Nephron (organoid): ENCODE data around the gene CTH.

ENCODE experiments used
- H3K27ac Mint-ChIP-seq, 3 experiments: 2 replicates each; pipeline ENCODE4 v1.8.0; 2020; ENCODE audit warnings: mixed read lengths in 3 of 3, mild to moderate bottlenecking in 2 of 3, moderate library complexity in 1 of 3
- H3K27me3 Mint-ChIP-seq: 2 replicates; pipeline ENCODE4 v1.8.0; 2021; ENCODE audit warnings: low read depth, mild to moderate bottlenecking, moderate library complexity, mixed read lengths
- H3K36me3 Mint-ChIP-seq: 2 replicates; pipeline ENCODE4 v1.8.0; 2020; ENCODE audit warnings: low read depth, mixed read lengths
- H3K4me1 Mint-ChIP-seq: 2 replicates; pipeline ENCODE4 v1.8.0; 2020; ENCODE audit warnings: mixed read lengths
- H3K4me3 Mint-ChIP-seq, 3 experiments: 2 replicates each; pipeline ENCODE4 v1.8.0; 2020; ENCODE audit warnings: mild to moderate bottlenecking in 3 of 3, mixed read lengths in 3 of 3, moderate library complexity in 2 of 3
- H3K9me3 Mint-ChIP-seq: 2 replicates; pipeline ENCODE4 v1.8.0; 2020; ENCODE audit warnings: mixed read lengths
- TF ChIP-seq, protein P1 (sequence below), 3 experiments: fragments of 200-600 bp; sonication (generic); IDR thresholded peaks; one replicate each; pipeline ENCODE4 v1.5.0; 2021; ENCODE audit warnings: antibody characterized with exemption in 3 of 3; ENCODE audit not compliant: unreplicated experiment in 3 of 3

CTH gene

DNA sequence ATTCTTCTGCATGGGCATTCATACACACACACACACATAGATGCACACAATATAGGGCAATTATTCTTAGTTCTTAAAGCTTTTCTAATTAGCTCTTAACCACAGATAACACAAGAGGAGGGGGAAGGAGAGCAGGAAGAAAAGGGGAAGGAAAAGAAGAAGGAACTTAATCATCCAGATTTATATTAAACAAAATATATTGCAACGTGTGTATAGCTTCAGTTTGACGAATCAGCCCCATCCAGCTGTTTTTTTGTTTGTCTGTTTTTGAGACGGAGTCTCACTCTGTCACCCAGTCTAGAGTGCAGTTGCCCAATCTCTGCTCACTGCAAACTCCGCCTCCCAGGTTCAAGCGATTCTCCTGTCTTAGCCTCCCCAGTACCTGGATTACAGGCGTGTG lies 34.9 kb upstream of the CTH start:
- TF ChIP-seq, protein P1, sequence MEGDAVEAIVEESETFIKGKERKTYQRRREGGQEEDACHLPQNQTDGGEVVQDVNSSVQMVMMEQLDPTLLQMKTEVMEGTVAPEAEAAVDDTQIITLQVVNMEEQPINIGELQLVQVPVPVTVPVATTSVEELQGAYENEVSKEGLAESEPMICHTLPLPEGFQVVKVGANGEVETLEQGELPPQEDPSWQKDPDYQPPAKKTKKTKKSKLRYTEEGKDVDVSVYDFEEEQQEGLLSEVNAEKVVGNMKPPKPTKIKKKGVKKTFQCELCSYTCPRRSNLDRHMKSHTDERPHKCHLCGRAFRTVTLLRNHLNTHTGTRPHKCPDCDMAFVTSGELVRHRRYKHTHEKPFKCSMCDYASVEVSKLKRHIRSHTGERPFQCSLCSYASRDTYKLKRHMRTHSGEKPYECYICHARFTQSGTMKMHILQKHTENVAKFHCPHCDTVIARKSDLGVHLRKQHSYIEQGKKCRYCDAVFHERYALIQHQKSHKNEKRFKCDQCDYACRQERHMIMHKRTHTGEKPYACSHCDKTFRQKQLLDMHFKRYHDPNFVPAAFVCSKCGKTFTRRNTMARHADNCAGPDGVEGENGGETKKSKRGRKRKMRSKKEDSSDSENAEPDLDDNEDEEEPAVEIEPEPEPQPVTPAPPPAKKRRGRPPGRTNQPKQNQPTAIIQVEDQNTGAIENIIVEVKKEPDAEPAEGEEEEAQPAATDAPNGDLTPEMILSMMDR (IDR thresholded peaks at IDR 0.05; ENCODE audit: unreplicated experiment in 3 of 3) = no peak
- Mint-ChIP-seq H3K36me3 (no peaks in the 10 kb centered on the region), H3K27ac (no peak overlapping the region), H3K9me3 (no peaks in the 10 kb centered on the region), H3K27me3 (no peaks in the 10 kb centered on the region), H3K4me1 (no peaks in the 10 kb centered on the region), H3K4me3 (no peak overlapping the region)

DNA sequence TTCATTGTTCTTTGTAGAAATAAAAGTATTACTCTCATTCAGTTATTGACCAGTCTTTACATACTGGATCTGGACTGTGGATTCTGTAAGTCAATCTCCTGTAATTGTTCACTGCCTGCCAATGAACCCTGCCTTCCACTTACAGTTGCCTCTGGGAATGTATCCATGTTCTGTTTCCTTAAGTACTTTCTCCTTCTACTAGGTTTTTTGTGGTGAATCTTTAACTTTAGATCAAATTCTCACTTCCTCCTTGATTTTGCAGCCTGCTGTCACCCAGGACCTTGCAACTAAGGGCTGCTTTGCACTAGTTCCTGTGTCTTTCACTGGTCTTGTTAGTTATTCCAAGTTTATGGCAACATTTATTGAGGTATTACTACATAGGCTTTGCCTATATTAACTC lies 28.4 kb upstream of the CTH start:
- no peak overlapping the region for H3K27ac Mint-ChIP-seq
- no peak overlapping the region for H3K4me3 Mint-ChIP-seq
- TF ChIP-seq, protein P1 (IDR thresholded peaks at IDR 0.05; ENCODE audit: unreplicated experiment in 3 of 3) = no peak
- no peaks in the 10 kb centered on the region for H3K9me3 Mint-ChIP-seq
- H3K27me3 Mint-ChIP-seq = no peaks in the 10 kb centered on the region
- no peaks in the 10 kb centered on the region for H3K4me1 Mint-ChIP-seq
- no peaks in the 10 kb centered on the region for H3K36me3 Mint-ChIP-seq

DNA sequence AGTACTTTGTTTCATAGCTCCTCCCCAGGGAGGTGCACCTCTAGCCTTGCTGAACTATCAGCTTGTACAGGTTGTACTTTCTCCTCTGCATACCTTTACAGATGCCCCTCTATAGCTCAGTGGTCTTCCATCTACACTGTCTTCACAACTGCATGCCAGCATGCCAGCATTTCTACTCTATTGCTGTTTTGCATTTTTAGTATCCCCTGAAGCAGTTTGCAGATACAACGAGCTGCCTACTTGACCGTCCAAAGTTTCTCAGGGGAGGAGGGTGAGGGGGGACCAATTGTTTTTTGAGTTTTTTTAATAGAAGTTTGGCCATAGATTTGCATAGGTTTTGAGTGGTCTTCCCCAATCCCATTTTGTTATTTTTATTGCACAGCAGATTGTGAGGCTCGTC lies 27.6 kb upstream of the CTH start:
- no peaks in the 10 kb centered on the region for H3K36me3 Mint-ChIP-seq
- H3K27me3 Mint-ChIP-seq = no peaks in the 10 kb centered on the region
- H3K4me3 Mint-ChIP-seq = no peak overlapping the region
- H3K27ac Mint-ChIP-seq = no peak overlapping the region
- TF ChIP-seq, protein P1 (IDR thresholded peaks at IDR 0.05; ENCODE audit: unreplicated experiment in 3 of 3) = no peak
- H3K4me1 Mint-ChIP-seq = no peaks in the 10 kb centered on the region
- no peaks in the 10 kb centered on the region for H3K9me3 Mint-ChIP-seq

DNA sequence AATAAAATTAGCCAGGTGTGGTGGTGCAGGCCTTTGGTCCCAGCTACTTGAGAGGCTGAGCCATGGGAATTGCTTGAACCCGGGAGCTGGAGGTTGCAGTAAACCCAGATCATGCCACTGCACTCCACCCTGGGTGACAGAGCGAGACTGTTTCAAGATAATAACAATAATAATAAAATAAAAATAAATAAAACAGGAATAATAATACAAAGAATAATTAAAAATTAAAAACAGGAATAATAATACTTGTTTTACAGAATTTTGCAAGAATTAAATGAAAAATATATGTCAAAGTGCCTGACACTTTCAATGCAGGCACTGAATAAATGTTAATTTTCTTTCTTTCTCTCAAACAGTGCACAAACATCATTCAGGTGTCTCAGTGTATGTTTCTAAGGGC lies 26.5 kb upstream of the CTH start:
- Mint-ChIP-seq H3K4me1 (no peaks in the 10 kb centered on the region), H3K4me3 (no peak overlapping the region), H3K36me3 (no peaks in the 10 kb centered on the region), H3K9me3 (no peaks in the 10 kb centered on the region), H3K27ac (no peak overlapping the region), H3K27me3 (no peaks in the 10 kb centered on the region)
- TF ChIP-seq, protein P1 (IDR thresholded peaks at IDR 0.05; ENCODE audit: unreplicated experiment in 3 of 3) = no peak

DNA sequence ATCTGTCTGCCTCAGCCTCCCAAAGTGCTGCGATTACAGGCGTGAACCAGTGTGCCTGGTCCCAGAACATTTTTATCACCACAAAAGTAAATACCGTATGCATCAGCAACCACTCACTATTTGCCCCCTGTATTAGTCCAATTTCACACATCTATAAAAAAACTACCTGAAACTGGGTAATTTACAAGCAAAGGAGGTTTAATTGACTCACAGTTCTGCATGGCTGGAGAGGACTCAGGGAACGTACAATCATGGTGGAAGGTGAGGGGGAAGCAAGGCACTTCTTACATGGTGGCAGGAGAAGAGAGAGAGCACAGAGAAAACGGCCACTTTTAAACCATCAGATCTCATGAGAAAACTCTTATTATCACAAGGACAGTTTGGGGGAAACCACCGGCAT lies 25.6 kb upstream of the CTH start:
- no peaks in the 10 kb centered on the region for H3K4me1 Mint-ChIP-seq
- no peaks in the 10 kb centered on the region for H3K9me3 Mint-ChIP-seq
- TF ChIP-seq, protein P1 (IDR thresholded peaks at IDR 0.05; ENCODE audit: unreplicated experiment in 3 of 3) = no peak
- no peaks in the 10 kb centered on the region for H3K27me3 Mint-ChIP-seq
- H3K27ac Mint-ChIP-seq = no peak overlapping the region
- no peak overlapping the region for H3K4me3 Mint-ChIP-seq
- no peaks in the 10 kb centered on the region for H3K36me3 Mint-ChIP-seq

DNA sequence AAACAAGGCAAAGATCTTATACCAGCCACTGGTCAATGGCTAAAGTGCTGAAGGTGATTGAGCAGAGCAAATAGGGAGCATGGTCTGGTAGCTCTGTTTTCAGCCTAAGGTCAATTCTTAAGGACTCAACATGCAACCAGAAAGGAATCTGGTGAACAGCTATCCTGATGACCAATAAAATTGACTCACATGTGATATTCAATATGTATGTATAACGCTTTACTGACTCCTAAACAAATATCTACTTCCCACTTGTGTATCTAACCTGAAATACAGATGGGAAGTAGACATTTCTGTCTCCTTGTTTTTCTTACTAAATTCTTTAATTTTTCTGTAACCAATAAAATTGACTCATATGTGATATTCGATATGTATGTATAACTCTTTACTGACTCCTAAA lies 24.9 kb upstream of the CTH start:
- H3K27ac Mint-ChIP-seq = no peak overlapping the region
- H3K36me3 Mint-ChIP-seq = no peaks in the 10 kb centered on the region
- H3K9me3 Mint-ChIP-seq = no peaks in the 10 kb centered on the region
- no peaks in the 10 kb centered on the region for H3K27me3 Mint-ChIP-seq
- H3K4me1 Mint-ChIP-seq = no peaks in the 10 kb centered on the region
- TF ChIP-seq, protein P1 (IDR thresholded peaks at IDR 0.05; ENCODE audit: unreplicated experiment in 3 of 3) = no peak
- no peak overlapping the region for H3K4me3 Mint-ChIP-seq
